ENCODE measurements around the gene PRM2.
"Not testable (repeated sequence)": the region's sequence is repeated elsewhere in the genome, so short reads cannot be mapped to it uniquely, and the experiment has no call there.

Gene PRM2

DNA sequence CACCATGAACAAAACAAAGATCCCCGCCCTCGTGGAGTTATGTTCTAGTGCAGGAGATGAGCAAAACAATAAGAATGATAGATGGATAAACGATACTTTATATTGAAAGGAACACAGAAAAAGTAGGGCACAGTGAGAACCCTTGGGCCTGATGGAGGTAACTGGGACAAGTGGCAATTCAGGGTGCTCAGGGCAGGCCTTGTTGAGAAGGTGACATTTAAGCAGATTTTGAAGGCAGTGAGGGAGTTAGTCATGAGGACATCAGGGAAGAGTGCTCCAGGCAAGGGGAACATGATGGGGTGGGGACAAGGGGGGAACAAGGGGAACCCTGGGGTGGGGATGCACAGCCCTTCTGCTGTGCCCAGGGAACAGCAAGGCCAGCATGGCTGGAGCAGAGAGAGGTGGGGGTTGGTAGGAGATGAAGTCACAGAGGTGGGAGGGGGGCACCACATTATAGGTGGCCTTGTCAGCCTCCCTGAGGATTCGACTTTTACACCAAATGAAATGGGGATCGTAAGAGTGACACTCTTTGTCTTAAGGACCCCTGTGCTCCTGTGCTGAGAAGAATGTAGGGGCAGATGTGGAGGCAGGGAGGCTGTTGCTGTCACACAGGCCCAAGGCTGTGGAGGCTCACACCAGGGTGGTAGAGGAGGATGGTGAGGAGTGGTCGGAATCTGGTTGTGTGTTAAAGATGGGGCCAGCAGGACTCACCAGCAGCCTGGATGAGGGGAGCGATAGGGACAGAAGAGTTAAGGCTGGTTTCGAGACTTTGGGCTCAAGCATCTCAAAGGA is 14.0 kb upstream of the PRM2 start:
- H3K4me1 ChIP-seq (ENCODE audit: insufficient read depth, low read length): no peaks in the 10 kb centered on the region
- no peaks in the 10 kb centered on the region for H3K36me3 ChIP-seq (ENCODE audit: insufficient read depth, low read length)
- H2AFZ ChIP-seq (ENCODE audit: low read depth, low read length): no peak overlapping the region
- no peaks in the 10 kb centered on the region for H3K27me3 ChIP-seq (ENCODE audit: insufficient read depth, low read length)
- no peaks in the 10 kb centered on the region for H3K9me3 ChIP-seq (ENCODE audit: low read length)
- no peak overlapping the region for H3K4me3 ChIP-seq (ENCODE audit: low read length)

DNA sequence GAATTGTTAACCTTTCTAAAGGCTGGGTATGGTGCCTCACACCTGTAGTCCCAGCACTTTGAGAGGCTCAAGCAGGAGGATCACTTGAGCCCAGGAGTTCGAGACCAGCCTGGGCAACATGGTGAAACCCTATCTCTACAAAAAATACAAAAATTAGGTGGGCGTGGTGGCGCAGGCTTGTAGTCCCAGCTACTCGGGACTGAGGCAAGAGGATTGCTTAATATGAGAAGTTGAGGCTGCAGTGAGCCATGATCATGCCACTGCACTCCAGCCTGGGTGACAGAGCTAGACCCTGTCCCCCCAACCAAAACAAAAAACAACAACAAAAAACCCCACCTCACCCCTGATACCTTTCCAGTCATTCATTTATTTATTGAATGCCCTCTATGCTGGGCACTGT is 13.4 kb upstream of the PRM2 start:
- H3K27me3 ChIP-seq (ENCODE audit: insufficient read depth, low read length); H3K4me1 ChIP-seq (ENCODE audit: insufficient read depth, low read length); H3K36me3 ChIP-seq (ENCODE audit: insufficient read depth, low read length); H3K4me3 ChIP-seq (ENCODE audit: low read length); H2AFZ ChIP-seq (ENCODE audit: low read depth, low read length); H3K9me3 ChIP-seq (ENCODE audit: low read length): not testable (repeated sequence)

DNA sequence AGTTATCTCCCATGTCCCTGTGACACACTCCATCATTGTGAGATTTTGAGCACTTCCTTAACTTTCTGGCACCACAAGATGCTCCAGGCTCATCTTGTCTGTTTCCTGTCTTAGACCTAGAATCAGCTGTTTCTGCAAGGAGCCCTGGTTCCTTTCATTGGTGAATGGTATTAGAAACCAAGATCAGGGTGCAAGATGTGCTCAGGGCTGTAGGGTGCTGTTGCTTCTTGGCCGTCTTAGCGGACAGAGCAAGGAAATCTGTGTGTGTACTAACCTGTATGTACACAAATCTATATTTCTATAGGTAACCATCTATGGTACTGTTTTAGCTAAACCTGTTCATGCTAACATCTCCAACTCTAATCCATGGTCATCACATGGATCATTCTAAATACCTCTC is 12.9 kb upstream of the PRM2 start:
- no peaks in the 10 kb centered on the region for H3K9me3 ChIP-seq (ENCODE audit: low read length)
- H3K4me1 ChIP-seq (ENCODE audit: insufficient read depth, low read length): no peaks in the 10 kb centered on the region
- no peaks in the 10 kb centered on the region for H3K27me3 ChIP-seq (ENCODE audit: insufficient read depth, low read length)
- H3K36me3 ChIP-seq (ENCODE audit: insufficient read depth, low read length): no peaks in the 10 kb centered on the region
- no peak overlapping the region for H2AFZ ChIP-seq (ENCODE audit: low read depth, low read length)
- H3K4me3 ChIP-seq (ENCODE audit: low read length): no peak overlapping the region

DNA sequence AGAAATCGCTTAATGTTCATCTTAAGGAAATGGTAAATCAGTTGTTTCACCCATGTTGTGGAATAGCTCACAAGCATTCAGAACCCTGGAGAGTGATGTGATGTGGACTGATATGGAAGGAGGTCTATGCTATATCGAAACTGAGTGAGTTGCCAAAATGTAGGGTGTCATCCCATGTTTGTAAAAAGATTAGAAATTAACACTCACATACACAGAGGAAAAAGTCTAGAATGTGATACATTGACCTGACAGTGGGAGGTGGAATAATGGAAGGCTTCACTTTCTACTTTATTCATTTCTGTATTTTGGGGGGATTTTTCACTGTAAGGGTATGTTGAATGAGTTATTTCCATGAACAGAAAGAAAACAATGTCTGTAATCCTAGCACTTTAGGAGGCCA is 9.6 kb upstream of the PRM2 start:
- H3K4me3 ChIP-seq (ENCODE audit: low read length): no peak overlapping the region
- no peaks in the 10 kb centered on the region for H3K36me3 ChIP-seq (ENCODE audit: insufficient read depth, low read length)
- no peaks in the 10 kb centered on the region for H3K27me3 ChIP-seq (ENCODE audit: insufficient read depth, low read length)
- H2AFZ ChIP-seq (ENCODE audit: low read depth, low read length): no peak overlapping the region
- no peaks in the 10 kb centered on the region for H3K9me3 ChIP-seq (ENCODE audit: low read length)
- H3K4me1 ChIP-seq (ENCODE audit: insufficient read depth, low read length): no peaks in the 10 kb centered on the region

DNA sequence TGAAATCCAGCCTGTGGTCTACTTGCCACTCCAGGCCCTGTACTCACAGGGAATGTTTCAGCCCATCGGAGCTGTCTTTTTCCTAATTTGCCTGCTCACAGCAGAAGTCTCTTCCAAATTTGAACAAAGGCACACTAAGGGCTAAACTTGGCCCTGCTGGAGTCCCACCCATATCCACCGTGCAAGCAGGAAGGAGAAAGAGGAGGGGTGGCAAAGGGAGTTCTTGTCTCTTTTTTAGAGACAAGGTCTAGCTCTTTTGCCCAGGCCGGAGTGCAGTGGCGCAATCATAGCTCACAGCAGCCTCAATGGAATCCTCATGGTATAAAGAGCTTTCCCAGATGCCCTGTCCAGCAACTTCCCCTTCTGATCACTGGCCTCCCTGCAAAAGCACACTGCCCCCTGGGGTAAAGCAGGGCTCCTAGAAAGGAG is 7.6 kb upstream of the PRM2 start:
- H3K36me3 ChIP-seq (ENCODE audit: insufficient read depth, low read length): no peaks in the 10 kb centered on the region
- no peaks in the 10 kb centered on the region for H3K4me1 ChIP-seq (ENCODE audit: insufficient read depth, low read length)
- no peaks in the 10 kb centered on the region for H3K9me3 ChIP-seq (ENCODE audit: low read length)
- H3K4me3 ChIP-seq (ENCODE audit: low read length): no peak overlapping the region
- no peaks in the 10 kb centered on the region for H3K27me3 ChIP-seq (ENCODE audit: insufficient read depth, low read length)
- H2AFZ ChIP-seq (ENCODE audit: low read depth, low read length): no peak overlapping the region

DNA sequence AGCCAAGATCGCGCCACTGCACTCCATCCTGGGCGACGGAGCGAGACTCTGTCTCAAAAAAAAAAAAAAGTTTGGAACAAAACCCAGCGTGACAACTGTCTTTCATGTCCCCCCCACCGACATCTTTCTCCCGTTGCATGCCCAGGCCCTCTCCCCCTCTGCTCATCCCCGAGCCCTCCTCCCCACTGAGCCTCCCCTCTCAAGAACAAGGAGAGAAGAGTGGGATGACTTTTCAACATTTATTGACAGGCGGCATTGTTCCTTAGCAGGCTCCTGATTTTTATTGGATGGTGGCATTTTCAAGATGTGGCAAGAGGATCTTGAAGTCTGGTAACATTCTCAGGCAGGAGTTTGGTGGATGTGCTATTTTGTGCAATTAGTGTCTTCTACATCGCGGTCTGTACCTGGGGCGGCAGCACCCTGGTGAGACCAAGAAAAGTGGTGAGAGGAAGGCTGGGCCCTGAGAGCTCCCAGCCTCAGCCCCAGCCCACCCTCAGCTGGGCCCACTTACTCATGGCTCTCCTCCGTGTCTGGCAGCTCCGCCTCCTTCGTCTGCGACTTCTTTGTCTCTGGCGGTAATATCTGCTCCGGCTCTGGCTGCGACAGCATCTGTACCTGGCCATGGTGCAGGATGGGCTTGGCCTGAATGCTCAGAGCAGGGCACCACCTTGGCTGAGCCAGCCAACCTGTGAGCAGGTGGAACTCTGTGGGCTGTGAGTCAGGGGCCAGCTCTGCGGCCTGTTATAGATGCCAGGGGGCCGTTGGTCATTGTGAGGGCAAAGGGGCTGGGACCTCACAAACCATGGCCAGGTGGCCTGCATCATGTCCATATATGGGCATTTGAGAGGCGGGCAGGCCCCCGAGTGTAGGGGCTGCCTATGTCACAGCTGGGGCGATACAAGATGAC is 4.6 kb upstream of the PRM2 start, which contains the start of gene PRM1:
Gene PRM1, minus strand, starts transcription at position 715 of the 907 bp plus-strand sequence. Its CDS starts 92 bp downstream, at position 623.
- H3K36me3 ChIP-seq (ENCODE audit: insufficient read depth, low read length): no peaks in the 10 kb centered on the region
- H3K27me3 ChIP-seq (ENCODE audit: insufficient read depth, low read length): no peaks in the 10 kb centered on the region
- H3K4me3 ChIP-seq (ENCODE audit: low read length): no peak within 1 kb of the TSS
- H2AFZ ChIP-seq (ENCODE audit: low read depth, low read length): no peak within 1 kb of the TSS
- no peaks in the 10 kb centered on the region for H3K4me1 ChIP-seq (ENCODE audit: insufficient read depth, low read length)
- H3K9me3 ChIP-seq (ENCODE audit: low read length): no peaks in the 10 kb centered on the region

DNA sequence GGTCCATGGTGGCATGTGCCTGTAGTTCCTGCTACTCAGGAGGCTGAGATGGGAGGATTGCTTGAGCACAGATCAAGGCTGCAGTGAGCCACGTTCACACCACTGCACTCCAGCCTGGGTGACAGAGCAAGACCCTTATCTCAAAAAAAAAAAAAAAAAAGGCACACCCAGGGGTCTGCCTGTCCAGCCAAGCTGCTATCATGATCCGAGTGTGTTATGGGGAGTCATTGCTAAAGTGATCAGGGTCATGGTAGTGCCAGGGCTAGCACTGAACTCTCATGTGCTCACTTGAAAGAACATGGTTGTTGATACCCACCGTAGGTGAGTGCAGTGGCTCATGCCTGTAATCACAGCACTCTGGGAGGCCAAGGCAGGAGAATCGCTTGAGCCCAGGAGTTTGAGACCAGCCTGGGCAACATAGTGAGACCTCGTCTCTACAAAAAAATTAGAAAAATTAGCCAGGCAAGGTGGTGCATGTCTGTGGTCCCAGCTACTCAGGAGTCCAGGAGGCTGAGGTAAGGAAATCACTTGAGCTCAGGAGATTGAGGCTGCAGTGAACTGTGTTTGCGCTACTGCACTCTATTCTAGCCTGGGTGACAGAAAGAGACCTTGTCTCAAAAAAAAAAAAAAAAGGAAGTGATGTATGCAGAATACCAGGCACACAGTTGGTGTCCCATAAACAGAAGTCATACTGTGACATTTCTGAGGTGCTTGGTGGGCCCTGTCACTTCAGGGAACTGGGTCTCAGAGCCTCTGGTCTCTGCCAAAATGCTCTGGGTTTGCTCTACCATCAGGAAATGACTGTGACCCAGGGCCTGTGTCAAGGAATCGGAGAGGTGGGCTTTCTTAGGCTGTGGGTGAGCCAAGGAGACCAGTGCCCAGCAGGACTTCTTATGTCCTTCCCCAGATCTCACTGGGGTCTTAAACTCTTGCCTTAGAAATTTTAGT is 2.7 kb upstream of the PRM2 start:
- no peak overlapping the region for H3K4me3 ChIP-seq (ENCODE audit: low read length)
- H2AFZ ChIP-seq (ENCODE audit: low read depth, low read length): no peak overlapping the region
- peaks cover 2% of the 10 kb centered on the region for H3K9me3 ChIP-seq (ENCODE audit: low read length)
- peaks cover 3% of the 10 kb centered on the region for H3K4me1 ChIP-seq (ENCODE audit: insufficient read depth, low read length)
- H3K36me3 ChIP-seq (ENCODE audit: insufficient read depth, low read length): no peaks in the 10 kb centered on the region
- H3K27me3 ChIP-seq (ENCODE audit: insufficient read depth, low read length): no peaks in the 10 kb centered on the region

DNA sequence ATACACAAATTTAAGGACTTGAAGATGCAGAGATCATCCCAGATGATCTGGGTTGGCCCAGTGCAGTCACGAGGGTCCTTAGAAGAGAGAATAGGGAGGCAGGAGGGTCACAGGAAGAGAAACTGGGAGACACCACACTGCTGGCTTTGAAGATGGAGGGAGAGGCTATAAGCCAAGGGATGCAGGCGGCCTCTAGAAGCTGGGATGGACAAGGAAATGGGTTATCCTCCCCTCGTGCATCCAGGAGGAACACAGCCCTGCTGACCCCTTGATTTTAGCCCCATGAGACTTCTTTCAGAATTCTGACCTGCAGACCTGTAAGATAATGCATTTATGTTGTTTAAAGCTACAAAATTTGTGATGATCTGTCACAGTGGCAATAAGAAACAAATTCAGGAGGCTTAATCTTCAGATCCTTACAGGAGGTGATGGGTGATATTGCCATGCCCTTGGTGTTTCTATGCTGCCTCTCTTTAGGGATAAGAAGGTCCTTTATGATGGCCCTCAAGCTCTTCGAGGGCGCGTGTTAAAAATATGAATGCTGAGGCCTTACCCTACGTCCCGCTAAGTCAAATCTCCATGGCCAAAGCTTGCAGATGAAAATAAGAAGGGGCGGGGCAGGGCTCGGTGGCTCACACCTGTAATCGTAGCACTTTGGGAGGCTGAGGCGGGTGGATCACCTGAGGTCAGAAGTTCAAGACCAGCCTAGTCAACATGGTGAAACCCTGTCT is 1.5 kb upstream of the PRM2 start:
- H3K4me3 ChIP-seq (ENCODE audit: low read length): no peak overlapping the region
- no peaks in the 10 kb centered on the region for H3K27me3 ChIP-seq (ENCODE audit: insufficient read depth, low read length)
- no peak overlapping the region for H2AFZ ChIP-seq (ENCODE audit: low read depth, low read length)
- peaks cover 2% of the 10 kb centered on the region for H3K9me3 ChIP-seq (ENCODE audit: low read length)
- H3K36me3 ChIP-seq (ENCODE audit: insufficient read depth, low read length): no peaks in the 10 kb centered on the region
- H3K4me1 ChIP-seq (ENCODE audit: insufficient read depth, low read length): peaks cover 10% of the 10 kb centered on the region

DNA sequence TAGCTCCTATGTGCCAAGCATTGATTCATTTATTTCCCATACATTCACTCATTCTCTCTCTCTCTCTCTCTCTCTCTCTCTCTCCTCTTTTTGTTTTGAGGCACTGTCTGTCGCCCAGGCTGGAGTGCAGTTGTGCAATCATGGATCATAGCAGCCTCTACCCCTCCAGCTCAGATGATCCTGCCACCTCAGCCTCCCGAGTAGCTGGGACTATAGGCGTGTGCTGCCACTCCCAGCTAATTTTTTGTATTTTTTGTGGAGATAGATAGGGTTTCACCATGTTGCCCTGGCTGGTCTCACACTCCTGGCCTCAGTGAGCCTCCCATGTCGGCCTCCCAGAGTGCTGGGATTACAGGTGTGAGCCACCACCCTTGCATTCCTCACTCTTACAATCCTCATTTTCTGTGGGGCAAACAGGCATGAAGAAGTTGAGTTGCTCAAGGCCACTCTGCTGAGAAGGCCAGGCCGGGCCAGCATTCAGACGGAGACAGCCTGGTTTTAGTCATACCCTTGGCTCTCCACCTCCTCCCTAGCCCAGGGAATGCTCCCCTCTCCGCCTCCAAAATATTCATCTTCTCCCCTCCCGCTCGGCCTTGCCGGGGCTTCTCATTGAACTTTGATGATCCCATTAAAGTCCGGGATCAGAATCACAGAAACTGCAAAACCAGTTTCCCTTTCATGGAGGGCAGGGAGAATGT is 765 bp upstream of the PRM2 start:
- peaks cover 2% of the 10 kb centered on the region for H3K9me3 ChIP-seq (ENCODE audit: low read length)
- no peaks in the 10 kb centered on the region for H3K36me3 ChIP-seq (ENCODE audit: insufficient read depth, low read length)
- peaks cover 10% of the 10 kb centered on the region for H3K4me1 ChIP-seq (ENCODE audit: insufficient read depth, low read length)
- H3K4me3 ChIP-seq (ENCODE audit: low read length): no peak overlapping the region
- no peak overlapping the region for H2AFZ ChIP-seq (ENCODE audit: low read depth, low read length)
- no peaks in the 10 kb centered on the region for H3K27me3 ChIP-seq (ENCODE audit: insufficient read depth, low read length)

DNA sequence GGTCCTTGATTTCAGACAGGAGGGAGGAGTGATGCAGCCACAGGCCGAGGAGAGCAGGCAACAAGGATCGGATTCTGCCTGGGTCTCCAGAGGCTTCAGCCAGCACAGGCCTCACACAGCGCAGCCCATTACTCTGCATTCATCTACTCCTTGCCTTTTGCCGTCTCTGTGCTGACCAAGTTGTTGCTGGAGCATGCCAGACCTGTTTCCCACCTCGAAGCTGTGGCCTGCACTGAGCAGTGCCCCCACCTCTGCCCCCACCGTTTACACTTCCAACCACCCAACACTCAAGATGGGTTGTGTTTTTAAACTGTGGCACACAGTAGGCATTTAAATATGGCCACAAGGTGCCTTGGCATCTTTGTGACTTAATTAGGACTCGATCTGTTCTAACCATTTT is 1.3 kb downstream of the PRM2 start:
- H2AFZ ChIP-seq (ENCODE audit: low read depth, low read length): no peak overlapping the region
- H3K9me3 ChIP-seq (ENCODE audit: low read length): peaks cover 2% of the 10 kb centered on the region
- H3K4me3 ChIP-seq (ENCODE audit: low read length): no peak overlapping the region

DNA sequence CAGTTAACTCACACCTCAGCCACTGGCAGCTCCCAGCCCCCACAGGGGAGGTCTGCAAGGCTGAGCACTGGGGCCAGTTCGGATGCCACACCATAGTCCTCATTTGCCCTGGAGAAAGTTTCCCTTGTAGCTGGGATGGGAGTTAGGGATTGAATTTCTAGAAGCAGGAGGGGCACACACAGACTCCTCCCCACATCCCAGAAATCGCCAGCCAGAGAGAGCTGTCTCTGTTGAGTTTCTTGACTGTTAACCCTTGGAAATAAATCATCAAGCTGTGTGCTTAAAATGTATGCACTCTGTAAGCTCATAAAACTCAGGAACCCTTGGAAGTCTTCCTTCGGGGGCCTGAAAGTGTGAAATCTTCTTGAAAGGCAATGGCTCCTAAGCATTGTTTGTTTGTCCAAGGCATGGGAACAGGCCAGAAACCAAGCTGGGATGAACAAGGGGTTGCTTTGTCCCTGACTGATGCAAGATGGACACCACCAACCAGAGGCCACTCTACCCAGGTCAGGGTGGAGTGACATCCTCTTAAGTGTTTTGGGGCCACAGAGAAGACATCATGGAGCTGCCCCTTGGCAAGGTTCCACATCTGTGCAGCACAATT is 2.5 kb downstream of the PRM2 start:
- Histone ChIP-seq H3K9me3 (ENCODE audit: low read length) (peaks cover 2% of the 10 kb centered on the region), H2AFZ (ENCODE audit: low read depth, low read length) (peak overlapping the region; percentile 14), H3K4me1 (ENCODE audit: insufficient read depth, low read length) (peaks cover 10% of the 10 kb centered on the region), H3K36me3 (ENCODE audit: insufficient read depth, low read length) (no peaks in the 10 kb centered on the region), H3K4me3 (ENCODE audit: low read length) (no peak overlapping the region), H3K27me3 (ENCODE audit: insufficient read depth, low read length) (no peaks in the 10 kb centered on the region)

More for the DNA sequence above, 1.3 kb downstream of the PRM2 start:
- Histone ChIP-seq H3K36me3 (ENCODE audit: insufficient read depth, low read length) (no peaks in the 10 kb centered on the region), H3K4me1 (ENCODE audit: insufficient read depth, low read length) (peaks cover 10% of the 10 kb centered on the region), H3K27me3 (ENCODE audit: insufficient read depth, low read length) (no peaks in the 10 kb centered on the region)

Data from neuron (in vitro differentiated cells).